GM12892 (cell line): ENCODE results near the gene ITGB3BP.

Experiments used
- POLR2A ChIP-seq: IDR thresholded peaks from 2 replicates; pipeline ENCODE4 v1.6.1; 2011; ENCODE audit warnings: low read depth, low read length, control low read depth
- POLR2AphosphoS5 ChIP-seq: IDR thresholded peaks from 2 replicates; pipeline ENCODE4 v1.6.1; 2011; ENCODE audit warnings: low read depth, low read length, control low read depth
- TAF1 ChIP-seq: IDR thresholded peaks from 2 replicates; pipeline ENCODE4 v1.6.1; 2011; ENCODE audit warnings: low read depth, mild to moderate bottlenecking, control low read depth, low read length, borderline replicate concordance

GRCh38 chr1:63512584-63512983, 10.4 kb downstream of the ITGB3BP start:
- no peak for TF ChIP-seq POLR2A
- no peak for TF ChIP-seq POLR2AphosphoS5
- TF ChIP-seq TAF1, result no peak
